GM18508 (cell line): ENCODE measurements around the gene SCFD1.
"Not testable (repeated sequence)": the region's sequence is repeated elsewhere in the genome, so short reads cannot be mapped to it uniquely, and the experiment has no call there.

Experiments used
- ATAC-seq: cut with Tn5 transposase; IDR thresholded peaks from one replicate; pipeline ENCODE4 v1.9.1; 2021; ENCODE audit warnings: moderate number of reproducible peaks; ENCODE audit not compliant: insufficient read depth, unreplicated experiment

The SCFD1 gene

GRCh38 chr14:30657050-30657449, 34.9 kb downstream of the SCFD1 start:
- no peak for ATAC-seq

- no peak for ATAC-seq
These were observed 35.6 kb downstream of the SCFD1 start for GRCh38 chr14:30657606-30658163.

GRCh38 chr14:30658645-30659044, 36.5 kb downstream of the SCFD1 start:
- no peak for ATAC-seq

GRCh38 chr14:30669594-30669993, 47.5 kb downstream of the SCFD1 start:
- no peak for ATAC-seq

GRCh38 chr14:30673071-30673470, 51.0 kb downstream of the SCFD1 start:
- no peak for ATAC-seq

GRCh38 chr14:30678926-30679431, 56.9 kb downstream of the SCFD1 start:
- ATAC-seq, result no peak

GRCh38 chr14:30680036-30680435, 57.9 kb downstream of the SCFD1 start:
- ATAC-seq, result no peak

- not testable (repeated sequence) for ATAC-seq
These were observed 58.7 kb downstream of the SCFD1 start for GRCh38 chr14:30680776-30681175.

- ATAC-seq, result no peak
These were observed 59.7 kb downstream of the SCFD1 start for GRCh38 chr14:30681752-30682355.

GRCh38 chr14:30690487-30691355, 68.6 kb downstream of the SCFD1 start:
- ATAC-seq, result not testable (repeated sequence)

- no peak for ATAC-seq
These were observed 69.8 kb downstream of the SCFD1 start for GRCh38 chr14:30691751-30692398.

- no peak for ATAC-seq
These were observed 70.5 kb downstream of the SCFD1 start for GRCh38 chr14:30692669-30693068.

- no peak for ATAC-seq
These were observed 76.3 kb downstream of the SCFD1 start for GRCh38 chr14:30698463-30698862.

- ATAC-seq, result no peak
These were observed 84.6 kb downstream of the SCFD1 start for GRCh38 chr14:30706704-30707103.

- no peak for ATAC-seq
These were observed 86.0 kb downstream of the SCFD1 start for GRCh38 chr14:30708157-30708556.

GRCh38 chr14:30709201-30709600, 87.1 kb downstream of the SCFD1 start:
- ATAC-seq, result no peak

GRCh38 chr14:30710876-30711275, 88.8 kb downstream of the SCFD1 start:
- ATAC-seq, result no peak

GRCh38 chr14:30719137-30719536, 97.0 kb downstream of the SCFD1 start:
- no peak for ATAC-seq

- ATAC-seq, result no peak
These were observed 103.6 kb downstream of the SCFD1 start for GRCh38 chr14:30725763-30726162.

GRCh38 chr14:30728471-30728870, 106.4 kb downstream of the SCFD1 start:
- no peak for ATAC-seq

GRCh38 chr14:30737916-30738315, 115.8 kb downstream of the SCFD1 start:
- ATAC-seq, result no peak
